HEK293T (cell line): Measurements from ENCODE around the gene SMNDC1.

Experiments
- ARNT ChIP-seq: fragments of 450-650 bp; IDR thresholded peaks from 2 replicates; pipeline ENCODE4 v1.6.1; 2017; ENCODE audit warnings: mild to moderate bottlenecking
- BHLHE40 ChIP-seq: fragments of 450-650 bp; IDR thresholded peaks from 2 replicates; pipeline ENCODE4 v1.6.1; 2016; ENCODE audit warnings: mild to moderate bottlenecking, moderate library complexity, borderline replicate concordance
- CTBP1 ChIP-seq: fragments of 450-650 bp; IDR thresholded peaks from 2 replicates; pipeline ENCODE4 v1.6.1; 2016; ENCODE audit warnings: borderline replicate concordance
- ELF4 ChIP-seq: fragments of 450-650 bp; IDR thresholded peaks from 2 replicates; pipeline ENCODE4 v1.6.1; 2017; ENCODE audit warnings: antibody characterized with exemption
- FOXA1 ChIP-seq: fragments of 450-650 bp; IDR thresholded peaks from 2 replicates; pipeline ENCODE4 v1.6.1; 2016; ENCODE audit warnings: mild to moderate bottlenecking
- FOXK2 ChIP-seq: fragments of 450-650 bp; IDR thresholded peaks from 2 replicates; pipeline ENCODE4 v1.6.1; 2016; ENCODE audit warnings: mild to moderate bottlenecking
- FOXM1 ChIP-seq: fragments of 450-650 bp; IDR thresholded peaks from 2 replicates; pipeline ENCODE4 v1.6.1; 2017; ENCODE audit warnings: mild to moderate bottlenecking, borderline replicate concordance
- HDGF ChIP-seq: fragments of 450-650 bp; IDR thresholded peaks from 2 replicates; pipeline ENCODE4 v1.6.1; 2017; ENCODE audit warnings: antibody characterized with exemption, borderline replicate concordance
- PKNOX1 ChIP-seq: fragments of 450-650 bp; IDR thresholded peaks from 2 replicates; pipeline ENCODE4 v1.6.1; 2016
- SP1 ChIP-seq: fragments of 450-650 bp; IDR thresholded peaks from 2 replicates; pipeline ENCODE4 v1.6.1; 2017
- SUZ12 ChIP-seq: fragments of 450-650 bp; IDR thresholded peaks from 2 replicates; pipeline ENCODE4 v1.6.1; 2016; ENCODE audit warnings: mild to moderate bottlenecking
- TARDBP ChIP-seq: fragments of 450-650 bp; IDR thresholded peaks from 2 replicates; pipeline ENCODE4 v1.6.1; 2016
- ZNF384 ChIP-seq: fragments of 450-650 bp; IDR thresholded peaks from 2 replicates; pipeline ENCODE4 v1.6.1; 2016

GRCh38 chr10:110274647-110275046 lies 30.1 kb downstream of the SMNDC1 start:
- TF ChIP-seq CTBP1 (no peak), ARNT (no peak), BHLHE40 (no peak), HDGF (no peak), FOXA1 (no peak), ELF4 (no peak), ZNF384 (no peak), SUZ12 (no peak), PKNOX1 (no peak), TARDBP (no peak), FOXK2 (no peak), FOXM1 (no peak), SP1 (no peak)
